ENCODE data around the gene PTGR3.

DNA sequence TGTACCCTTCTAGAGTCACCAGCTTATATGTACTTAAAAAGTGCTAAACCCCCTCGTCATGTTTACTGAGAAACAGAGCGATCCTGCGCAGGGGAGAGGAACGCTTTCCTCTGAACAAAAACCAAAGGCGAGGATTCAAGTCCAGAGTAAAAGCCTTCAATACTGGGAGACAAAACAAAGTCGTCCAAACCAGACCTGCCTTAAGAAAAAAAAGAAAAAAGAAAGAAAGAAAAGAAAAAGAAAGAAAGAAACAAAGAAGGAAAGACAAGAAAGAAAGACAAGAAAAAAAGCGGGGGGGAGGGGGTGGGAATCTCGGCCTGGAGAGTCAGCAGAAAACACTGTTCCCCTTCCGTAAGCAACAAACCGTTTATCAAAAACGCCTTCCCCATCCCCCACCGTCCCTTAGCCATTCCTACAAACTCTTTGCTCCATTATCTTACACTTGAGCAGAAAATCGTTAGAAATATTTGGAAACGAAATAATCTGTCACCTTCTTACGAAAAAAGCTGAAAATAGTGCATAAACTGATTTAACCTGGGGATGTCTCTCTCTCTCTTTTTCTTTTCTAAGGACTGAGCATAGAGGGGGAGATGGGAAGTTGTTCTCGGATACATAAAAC lies 3.3 kb downstream of the PTGR3 start:
- TF ChIP-seq, protein P1, sequence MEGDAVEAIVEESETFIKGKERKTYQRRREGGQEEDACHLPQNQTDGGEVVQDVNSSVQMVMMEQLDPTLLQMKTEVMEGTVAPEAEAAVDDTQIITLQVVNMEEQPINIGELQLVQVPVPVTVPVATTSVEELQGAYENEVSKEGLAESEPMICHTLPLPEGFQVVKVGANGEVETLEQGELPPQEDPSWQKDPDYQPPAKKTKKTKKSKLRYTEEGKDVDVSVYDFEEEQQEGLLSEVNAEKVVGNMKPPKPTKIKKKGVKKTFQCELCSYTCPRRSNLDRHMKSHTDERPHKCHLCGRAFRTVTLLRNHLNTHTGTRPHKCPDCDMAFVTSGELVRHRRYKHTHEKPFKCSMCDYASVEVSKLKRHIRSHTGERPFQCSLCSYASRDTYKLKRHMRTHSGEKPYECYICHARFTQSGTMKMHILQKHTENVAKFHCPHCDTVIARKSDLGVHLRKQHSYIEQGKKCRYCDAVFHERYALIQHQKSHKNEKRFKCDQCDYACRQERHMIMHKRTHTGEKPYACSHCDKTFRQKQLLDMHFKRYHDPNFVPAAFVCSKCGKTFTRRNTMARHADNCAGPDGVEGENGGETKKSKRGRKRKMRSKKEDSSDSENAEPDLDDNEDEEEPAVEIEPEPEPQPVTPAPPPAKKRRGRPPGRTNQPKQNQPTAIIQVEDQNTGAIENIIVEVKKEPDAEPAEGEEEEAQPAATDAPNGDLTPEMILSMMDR (IDR thresholded peaks at IDR 0.05), result no peak
- no peak for TF ChIP-seq POLR2A (IDR thresholded peaks at IDR 0.05)
